GM18907 (cell line): ENCODE measurements around the gene GJD3.

Experiments
- ATAC-seq: cut with Tn5 transposase; IDR thresholded peaks from one replicate; pipeline ENCODE4 v1.9.1; 2021; ENCODE audit warnings: mild to moderate bottlenecking, moderate library complexity; ENCODE audit not compliant: unreplicated experiment

GJD3 gene

GRCh38 chr17:40325156-40326013 is 39.2 kb downstream of the GJD3 start:
- ATAC-seq, result no peak

GRCh38 chr17:40323391-40324381 is 40.9 kb downstream of the GJD3 start:
- ATAC-seq, result peak; percentile 29

GRCh38 chr17:40322358-40323315 is 41.9 kb downstream of the GJD3 start:
- ATAC-seq, result peak; percentile 35

- ATAC-seq, result no peak
These were observed 42.6 kb downstream of the GJD3 start for GRCh38 chr17:40321961-40322357.

GRCh38 chr17:40321524-40321929 is 43.0 kb downstream of the GJD3 start:
- ATAC-seq, result no peak

- ATAC-seq, result no peak
These were observed 43.6 kb downstream of the GJD3 start for GRCh38 chr17:40320756-40321523.

GRCh38 chr17:40319651-40320540 is 44.6 kb downstream of the GJD3 start:
- ATAC-seq, result no peak

- no peak for ATAC-seq
These were observed 45.6 kb downstream of the GJD3 start for GRCh38 chr17:40318830-40319391.

GRCh38 chr17:40317880-40318829 is 46.4 kb downstream of the GJD3 start:
- peak; percentile 57 for ATAC-seq

- no peak for ATAC-seq
These were observed 47.1 kb downstream of the GJD3 start for GRCh38 chr17:40317345-40317873.

GRCh38 chr17:40316571-40317344 is 47.8 kb downstream of the GJD3 start:
- no peak for ATAC-seq

GRCh38 chr17:40315678-40316570 is 48.6 kb downstream of the GJD3 start:
- ATAC-seq, result no peak

- no peak for ATAC-seq
These were observed 49.3 kb downstream of the GJD3 start for GRCh38 chr17:40315206-40315605.

GRCh38 chr17:40314584-40314956 is 50.0 kb downstream of the GJD3 start:
- no peak for ATAC-seq
